HG03280 (cell line): ENCODE data around the gene VTCN1.
"Not testable (repeated sequence)": the region's sequence is repeated elsewhere in the genome, so short reads cannot be mapped to it uniquely, and the experiment has no call there.

Source experiments
- ATAC-seq: cut with Tn5 transposase; IDR thresholded peaks from one replicate; pipeline ENCODE4 v1.9.1; 2021; ENCODE audit warnings: mild to moderate bottlenecking, moderate library complexity; ENCODE audit not compliant: unreplicated experiment

Gene VTCN1

GRCh38 chr1:117128323-117129079 is 82.2 kb downstream of the VTCN1 start:
- ATAC-seq, result no peak

GRCh38 chr1:117127795-117128194 is 82.9 kb downstream of the VTCN1 start:
- no peak for ATAC-seq

- no peak for ATAC-seq
These were observed 86.1 kb downstream of the VTCN1 start for GRCh38 chr1:117124661-117125060.

GRCh38 chr1:117123274-117123673 is 87.5 kb downstream of the VTCN1 start:
- no peak for ATAC-seq

- no peak for ATAC-seq
These were observed 88.2 kb downstream of the VTCN1 start for GRCh38 chr1:117122330-117123025.

- ATAC-seq, result peak; percentile 92
These were observed 89.0 kb downstream of the VTCN1 start, which contains the start of gene TRIM45 for GRCh38 chr1:117121589-117122329. Gene TRIM45 (minus strand): TSS chr1:117121749. CDS start chr1:117121201, 548 bp downstream.

- no peak for ATAC-seq
These were observed 89.7 kb downstream of the VTCN1 start for GRCh38 chr1:117120774-117121588.

- not testable (repeated sequence) for ATAC-seq
These were observed 91.6 kb downstream of the VTCN1 start for GRCh38 chr1:117119144-117119543.

GRCh38 chr1:117118137-117118536 is 92.6 kb downstream of the VTCN1 start:
- no peak for ATAC-seq

- ATAC-seq, result no peak
These were observed 93.0 kb downstream of the VTCN1 start for GRCh38 chr1:117117697-117118096.

- no peak for ATAC-seq
These were observed 94.0 kb downstream of the VTCN1 start for GRCh38 chr1:117116784-117117130.

GRCh38 chr1:117116090-117116783 is 94.5 kb downstream of the VTCN1 start:
- no peak for ATAC-seq

GRCh38 chr1:117114877-117115276 is 95.8 kb downstream of the VTCN1 start:
- ATAC-seq, result no peak

GRCh38 chr1:117113199-117113598 is 97.5 kb downstream of the VTCN1 start:
- no peak for ATAC-seq

GRCh38 chr1:117112047-117112717 is 98.5 kb downstream of the VTCN1 start:
- no peak for ATAC-seq

- ATAC-seq, result no peak
These were observed 100.0 kb downstream of the VTCN1 start for GRCh38 chr1:117110774-117111173.

GRCh38 chr1:117107364-117107763 is 103.4 kb downstream of the VTCN1 start:
- ATAC-seq, result no peak

- no peak for ATAC-seq
These were observed 104.2 kb downstream of the VTCN1 start for GRCh38 chr1:117106478-117106877.

- no peak for ATAC-seq
These were observed 105.0 kb downstream of the VTCN1 start for GRCh38 chr1:117105722-117106121.

GRCh38 chr1:117104986-117105385 is 105.7 kb downstream of the VTCN1 start:
- no peak for ATAC-seq
